Right lobe of liver (tissue), 6 donors: ENCODE results near the gene ZDHHC12. TPM values are rescaled to one million over a fixed set of nuclear protein-coding genes. Genes with fewer than 3 reads are reported as not detected.
A peak's percentile ranks its signal among the peaks of the same experiment; 100 is the strongest.

Source experiments
- ATAC-seq, 4 donors: fragments of 200-7000 bp; cut with Tn5 transposase; one replicate each; pipeline ENCODE4 v1.9.1; 2020; ENCODE audit warnings: mild to moderate bottlenecking in 4 of 4, moderate library complexity in 4 of 4
- DNase-seq, 3 donors: peaks; one replicate each; pipeline ENCODE4 v3.0.0-alpha.2; 2020
- H3K27ac ChIP-seq, 3 donors: fragments of 200-600 bp; one replicate each; pipeline ENCODE4 v1.8.0; 2022
- H3K27me3 ChIP-seq, 2 donors: fragments of 200-600 bp; one replicate each; pipeline ENCODE4 v1.8.0; 2022
- H3K36me3 ChIP-seq, 4 donors: fragments of 200-600 bp; sonication (generic) in 1 of 4; one replicate each; pipeline versions ENCODE4 v1.5.1 to v1.8.0; 2017 to 2022; ENCODE audit warnings: control low read depth in 1 of 4
- H3K4me1 ChIP-seq, 4 donors: fragments of 200-600 bp; sonication (generic) in 1 of 4; one replicate each; pipeline versions ENCODE4 v1.5.1 to v1.8.0; 2017 to 2022; ENCODE audit warnings: control low read depth in 1 of 4
- H3K4me3 ChIP-seq, 3 donors: fragments of 200-600 bp; one replicate each; pipeline ENCODE4 v1.8.0; 2022
- H3K9me3 ChIP-seq, 4 donors: fragments of 200-600 bp; sonication (generic) in 1 of 4; one replicate each; pipeline versions ENCODE4 v1.5.1 to v1.8.0; 2017 to 2022; ENCODE audit warnings: control low read depth in 1 of 4
- CTCF ChIP-seq, 4 donors: fragments of 200-600 bp in 3 of 4; fragments of 450-650 bp in 1 of 4; IDR thresholded peaks; one replicate each; pipeline versions ENCODE4 v1.5.1 to v1.8.0; 2016 to 2022; ENCODE audit warnings: antibody characterized with exemption in 4 of 4, mild to moderate bottlenecking in 2 of 4
- POLR2A ChIP-seq: fragments of 450-650 bp; IDR thresholded peaks from one replicate; pipeline ENCODE4 v1.6.1; 2017; ENCODE audit warnings: antibody characterized with exemption, mild to moderate bottlenecking
- WGBS: methylation state at CpG from one replicate; pipeline ENCODE4 v1.1.6; 2018; ENCODE audit warnings: low coverage, low lambda C conversion rate; ENCODE audit not compliant: insufficient coverage; ENCODE audit errors: missing lambda C conversion rate; 5-methylcytosine and 5-hydroxymethylcytosine counted together
- intact Hi-C, 2 donors: fragments of 100-400 bp; cut with DNase I; formaldehyde crosslinking; loops; one replicate each; pipeline versions ENCODE4 v1.11.2 to v1.14.1; 2022
- small RNA-seq, 2 experiments: library from RNA; depleted of rRNA; stranded (forward); fragments of <200 nt; gene quantifications; one replicate each; pipeline ENCODE3, GENCODE V24; 2016
- total RNA-seq, 6 experiments: library from RNA; depleted of rRNA in 2 of 6; stranded (reverse); fragments of >200 nt in 2 of 6; fragmentation: NEBNext Ultra II Directional in 3 of 6; extraction: Animal tissue kit (Norgen Biotek cat#: 25700) in 3 of 6; gene quantifications; one replicate each; pipeline versions ENCODE4 v1.1.0 to v1.2.4, GENCODE V29; 2016 to 2023
- donor health status: DM: no; HTN: yes; CAD: no.
- donor health status: DM: no; HTN: no; CAD: no.
- donor health status: DM: no; HTN: no; CAD: no.
- donor health status: DM: no; HTN: yes; CAD: no.
- donor health status: DM: no; HTN: yes; CAD: no.

Gene ZDHHC12
- total RNA-seq, 6 experiments from 2014 or later, result 14.1 to 46.1 (median 22.7) TPM

- 0% methylated on average over 3 of the region's 3 CpGs for WGBS
- intact Hi-C loops, result no loop called here
- ATAC-seq (peak; percentile 1 to 11 (median 8)), DNase-seq (no peak)
- H3K27ac ChIP-seq, result peak overlapping the region; percentile 85 to 89 (median 88)
- H3K9me3 ChIP-seq, result no peaks in the 10 kb centered on the region
- no peaks in the 10 kb centered on the region for H3K36me3 ChIP-seq
- no peaks in the 10 kb centered on the region for H3K27me3 ChIP-seq
- TF ChIP-seq CTCF (IDR thresholded peaks at IDR 0.05), result no peak
- no peak for TF ChIP-seq POLR2A
- H3K4me3 ChIP-seq, result peak overlapping the region; percentile 62 to 74 (median 70)
- H3K4me1 ChIP-seq, result peaks cover 0 to 25% (median 7%) of the 10 kb centered on the region in 4 donors
Observed at GRCh38 chr9:128684065-128684324, 39.9 kb downstream of the ZDHHC12 start.

GRCh38 chr9:128683340-128684064 lies 40.4 kb downstream of the ZDHHC12 start:
- H3K4me3 ChIP-seq, result peak overlapping the region; percentile 62 to 74 (median 70)
- TF ChIP-seq CTCF (IDR thresholded peaks at IDR 0.05) (no peak), POLR2A (no peak)
- peaks cover 0 to 25% (median 7%) of the 10 kb centered on the region in 4 donors for H3K4me1 ChIP-seq
- no peaks in the 10 kb centered on the region for H3K36me3 ChIP-seq
- H3K27ac ChIP-seq, result peak overlapping the region; percentile 85 to 89 (median 88)
- intact Hi-C loops, result no loop called here
- 2% methylated on average over 17 of the region's 21 CpGs for WGBS
- no peaks in the 10 kb centered on the region for H3K9me3 ChIP-seq
- ATAC-seq (peak; percentile 49 to 61 (median 52)), DNase-seq (peak; percentile 67 to 75 (median 71))
- no peaks in the 10 kb centered on the region for H3K27me3 ChIP-seq

- WGBS, result 25% methylated on average over 10 of the region's 10 CpGs
- Histone ChIP-seq H3K4me3 (peak overlapping the region; percentile 11 to 49 (median 38)), H3K27ac (peak overlapping the region in 2 of 3 donors; percentile 79 to 85), H3K9me3 (no peaks in the 10 kb centered on the region), H3K36me3 (no peaks in the 10 kb centered on the region), H3K27me3 (no peaks in the 10 kb centered on the region), H3K4me1 (no peaks in the 10 kb centered on the region)
- peak in 2 of 3 donors; percentile 53 to 62 for DNase-seq
- peak; percentile 81 to 87 (median 84) for ATAC-seq
- intact Hi-C loops, result no loop called here
- no peak for TF ChIP-seq POLR2A
- TF ChIP-seq CTCF (IDR thresholded peaks at IDR 0.05), result no peak
Observed at GRCh38 chr9:128677794-128678193, 46.1 kb downstream of the ZDHHC12 start.

GRCh38 chr9:128675382-128675781 lies 48.5 kb downstream of the ZDHHC12 start:
- TF ChIP-seq POLR2A (no peak), CTCF (IDR thresholded peaks at IDR 0.05) (no peak)
- Histone ChIP-seq H3K27me3 (no peaks in the 10 kb centered on the region), H3K9me3 (no peaks in the 10 kb centered on the region), H3K4me3 (no peak overlapping the region), H3K27ac (no peak overlapping the region), H3K36me3 (no peaks in the 10 kb centered on the region), H3K4me1 (no peaks in the 10 kb centered on the region)
- WGBS, result 93% methylated on average over 2 of the region's 4 CpGs
- intact Hi-C loops, result no loop called here
- ATAC-seq (no peak), DNase-seq (peak in 1 of 3 donors; percentile 7)

Small RNA genes lying within 50 kb of the gene (small RNA-seq; reads per million reads assigned to genes)
- 0 reads per million in 2 experiments for gene RF00017
- gene RN7SL560P, result 0 reads per million in 2 experiments

Other genes starting within 250 kb of the ZDHHC12 start
- gene GLE1, start 219.4 kb downstream of the ZDHHC12 start, total RNA-seq, result 10 to 100 TPM; 10.5 to 15.9 (median 13.2) TPM
- gene SPTAN1, start 171.5 kb downstream of the ZDHHC12 start, total RNA-seq, result 100 to 1,000 TPM in 2 of 6 experiments, 10 to 100 TPM in 4; 74.6 to 141 (median 98.6) TPM
- 10 to 100 TPM; 11.8 to 23.9 (median 18.8) TPM for gene DYNC2I2, start 67.3 kb downstream of the ZDHHC12 start, total RNA-seq
- 100 to 1,000 TPM in 2 of 6 experiments, 10 to 100 TPM in 4; 57.4 to 110 (median 82.6) TPM for gene SET, start 34.9 kb downstream of the ZDHHC12 start, total RNA-seq
- 1 to 10 TPM in 5 of 6 experiments, under 1 TPM in 1; 0.81 to 4.9 (median 2.4) TPM for gene PKN3, start 21.6 kb downstream of the ZDHHC12 start, total RNA-seq
- 10 to 100 TPM; 13.4 to 21.8 (median 16.0) TPM for gene ZER1, start 47.8 kb upstream of the ZDHHC12 start, total RNA-seq
- 10 to 100 TPM in 4 of 6 experiments, 1 to 10 TPM in 2; 7.3 to 16.0 (median 12.6) TPM for gene TBC1D13, start 63.1 kb upstream of the ZDHHC12 start, total RNA-seq
- gene ENDOG, start 94.4 kb upstream of the ZDHHC12 start, total RNA-seq, result 10 to 100 TPM; 22.4 to 50.1 (median 41.0) TPM
- gene SPOUT1, start 105.7 kb upstream of the ZDHHC12 start, total RNA-seq, result 10 to 100 TPM; 14.5 to 37.8 (median 24.5) TPM
- gene KYAT1, start 157.8 kb upstream of the ZDHHC12 start, total RNA-seq, result 10 to 100 TPM in 4 of 6 experiments, 1 to 10 TPM in 2; 7.2 to 12.7 (median 10.4) TPM
- 10 to 100 TPM in 5 of 6 experiments, 1 to 10 TPM in 1; 8.6 to 46.1 (median 22.1) TPM for gene LRRC8A, start 158.0 kb upstream of the ZDHHC12 start, total RNA-seq
- 10 to 100 TPM; 14.0 to 69.7 (median 38.2) TPM for gene PHYHD1, start 196.9 kb upstream of the ZDHHC12 start, total RNA-seq
- 10 to 100 TPM in 2 of 6 experiments, 1 to 10 TPM in 4; 6.6 to 17.3 (median 8.4) TPM for gene DOLK, start 223.5 kb upstream of the ZDHHC12 start, total RNA-seq
- gene NUP188, start 223.6 kb upstream of the ZDHHC12 start, total RNA-seq, result 10 to 100 TPM; 10.5 to 18.7 (median 15.6) TPM